GM21367 (cell line): ENCODE data around the gene MRPS23.

Experiments used
- ATAC-seq: cut with Tn5 transposase; IDR thresholded peaks from one replicate; pipeline ENCODE4 v1.9.1; 2021; ENCODE audit not compliant: unreplicated experiment

Gene MRPS23

DNA sequence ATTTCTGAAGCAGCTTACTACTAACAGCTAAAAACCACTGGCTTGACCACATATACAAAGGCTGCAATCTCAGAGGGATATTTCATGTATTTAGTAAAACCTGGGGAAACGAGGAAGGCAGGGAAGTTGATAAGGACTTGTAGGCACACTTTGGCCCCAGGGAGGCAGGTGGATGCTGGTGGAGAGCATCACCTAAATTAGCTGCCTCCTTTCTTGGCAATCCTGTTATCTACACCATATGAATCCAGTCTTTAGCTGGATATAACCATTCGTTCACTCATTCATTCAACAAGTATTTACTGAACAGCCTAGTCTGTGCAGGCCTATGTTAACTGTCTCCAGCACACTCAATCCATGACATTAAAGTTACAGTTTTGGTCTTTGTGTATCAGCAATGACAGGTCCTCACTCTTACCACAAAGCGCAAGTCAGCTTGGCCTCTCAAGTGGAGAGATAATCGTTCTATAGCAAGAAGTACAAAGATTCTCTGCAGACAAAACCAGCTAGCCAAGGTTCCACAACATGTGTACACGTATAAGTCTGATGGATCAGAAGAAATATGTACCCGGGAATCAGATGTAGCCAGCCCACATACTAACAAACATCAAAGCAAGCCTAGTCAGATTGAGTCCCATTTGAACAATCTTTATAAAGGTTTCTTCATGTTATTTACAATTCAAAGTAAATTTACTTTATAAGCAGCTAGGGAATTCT lies 10.8 kb downstream of the MRPS23 start:
- no peak for ATAC-seq

GRCh38 chr17:57838453-57838852 lies 11.4 kb downstream of the MRPS23 start:
- ATAC-seq: no peak

DNA sequence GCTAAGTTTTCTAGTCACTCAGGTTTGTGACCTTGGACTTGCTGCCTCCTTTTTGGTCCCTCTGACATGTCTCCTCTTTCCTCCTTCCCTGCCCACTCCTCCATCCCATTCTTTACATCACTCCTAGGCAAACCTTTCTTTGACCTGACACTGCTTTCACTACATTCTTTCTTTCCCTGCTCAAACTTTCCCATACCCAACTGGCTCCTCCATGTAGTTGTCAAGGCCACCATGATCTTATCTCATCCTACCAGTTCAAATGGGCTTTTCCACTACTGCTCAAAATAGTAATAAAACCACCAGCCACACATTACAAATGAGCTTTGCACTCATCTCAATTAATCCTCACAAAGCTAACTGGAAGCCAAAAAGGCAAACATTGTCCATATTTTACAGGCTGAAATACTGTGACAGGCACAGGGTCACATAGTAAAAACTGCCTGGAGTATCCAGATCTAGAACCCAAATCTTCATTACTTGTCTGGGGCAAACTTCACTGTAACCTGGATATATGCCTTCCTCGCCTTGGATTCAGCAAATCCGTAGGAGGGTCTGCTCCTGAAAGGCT lies 14.4 kb downstream of the MRPS23 start:
- no peak for ATAC-seq

- no peak for ATAC-seq
Observed at GRCh38 chr17:57834146-57834741, 15.6 kb downstream of the MRPS23 start.

DNA sequence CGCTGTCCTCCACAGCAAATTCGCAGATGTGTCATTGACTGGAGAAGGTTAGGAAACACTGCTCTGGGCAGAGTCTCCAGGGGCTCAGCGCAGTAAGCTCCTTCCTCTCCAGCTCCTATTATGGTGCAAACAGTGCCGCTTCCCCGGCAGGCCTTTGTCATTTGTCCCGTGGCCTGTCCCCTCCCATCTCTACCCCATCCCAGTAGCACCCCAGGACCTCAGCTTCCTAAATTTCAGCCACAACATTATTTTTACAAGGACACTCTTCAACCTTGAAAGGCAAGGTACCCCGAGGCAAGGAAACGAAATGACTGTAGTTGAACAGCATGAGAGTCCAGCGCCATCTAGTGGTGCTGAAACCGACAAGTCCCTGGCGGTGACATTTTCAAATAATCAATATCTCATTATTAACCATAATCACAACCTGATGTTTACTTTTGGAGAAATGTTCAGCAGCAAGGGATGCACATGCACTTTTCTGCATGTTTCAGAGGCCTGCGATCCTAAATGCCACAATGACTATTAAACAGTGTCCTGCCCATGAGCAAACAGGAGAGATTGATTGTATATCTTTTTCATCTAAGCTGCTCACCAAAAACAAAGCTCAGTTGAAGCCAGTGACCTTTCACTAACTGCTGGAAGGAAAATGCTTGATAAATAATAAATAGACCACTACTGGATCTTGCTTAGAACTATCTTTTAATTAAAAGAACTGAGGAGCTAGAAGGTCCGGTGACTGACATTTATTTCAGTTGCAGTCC lies 16.5 kb downstream of the MRPS23 start:
- ATAC-seq: no peak

DNA sequence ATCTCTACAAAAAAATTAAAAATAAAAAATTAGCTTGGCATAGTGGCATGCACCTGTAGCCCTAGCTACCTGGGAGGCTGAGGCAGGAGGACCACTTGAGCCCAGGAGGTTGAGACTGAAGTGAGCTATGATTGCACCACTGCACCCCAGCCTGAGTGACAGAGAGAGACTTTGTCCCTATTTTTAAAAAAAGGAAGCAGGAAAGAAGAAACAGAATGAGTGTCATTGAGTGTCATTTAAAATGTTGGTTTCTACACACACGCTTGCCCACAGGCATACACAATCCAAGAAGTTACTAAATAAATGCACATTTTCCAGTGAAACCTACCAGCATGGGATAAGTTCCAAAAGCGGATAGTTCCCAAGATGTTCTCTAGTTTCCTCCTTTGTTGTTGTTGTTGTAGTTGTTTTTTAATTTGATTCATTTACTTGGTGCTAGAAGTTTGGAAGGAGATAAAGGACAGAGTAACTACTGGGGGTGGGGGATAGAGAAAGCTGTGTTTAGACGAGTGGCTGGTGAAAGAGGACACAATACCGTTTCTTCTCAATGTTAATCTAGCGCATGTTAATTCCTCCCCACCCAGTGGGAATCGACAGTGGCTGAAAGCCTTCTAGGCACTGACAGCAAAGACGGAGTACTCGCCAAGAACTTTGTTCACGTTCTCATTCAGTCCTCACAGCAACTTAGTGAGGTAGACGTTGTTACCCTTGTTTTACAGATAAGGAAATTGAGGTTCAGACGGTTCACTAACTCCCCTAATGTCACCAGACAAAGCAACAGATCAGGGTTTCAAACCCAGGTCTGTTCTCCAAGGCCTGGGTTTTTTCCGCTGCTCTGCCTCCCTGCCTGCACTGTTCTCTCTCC lies 17.3 kb downstream of the MRPS23 start:
- ATAC-seq: no peak

DNA sequence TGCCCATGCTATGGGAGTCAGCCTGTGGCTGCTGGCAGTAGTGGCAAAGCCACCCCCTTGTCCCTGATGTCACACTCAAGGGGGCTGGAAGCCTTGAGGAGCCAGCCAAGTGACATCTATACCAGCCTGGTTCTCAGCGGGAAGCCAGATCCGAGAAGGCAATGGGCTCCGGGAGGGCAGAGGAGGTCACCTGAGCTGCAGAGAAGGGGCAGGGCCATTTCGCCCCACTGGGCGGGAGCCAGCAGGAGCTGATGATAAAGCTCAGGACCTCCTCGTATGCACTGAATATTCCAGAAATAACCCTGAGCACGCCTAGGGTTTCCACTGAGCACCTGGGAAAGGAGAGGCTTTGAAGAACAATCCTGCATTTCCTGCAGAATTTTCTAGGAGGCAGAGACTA lies 19.0 kb downstream of the MRPS23 start:
- no peak for ATAC-seq

DNA sequence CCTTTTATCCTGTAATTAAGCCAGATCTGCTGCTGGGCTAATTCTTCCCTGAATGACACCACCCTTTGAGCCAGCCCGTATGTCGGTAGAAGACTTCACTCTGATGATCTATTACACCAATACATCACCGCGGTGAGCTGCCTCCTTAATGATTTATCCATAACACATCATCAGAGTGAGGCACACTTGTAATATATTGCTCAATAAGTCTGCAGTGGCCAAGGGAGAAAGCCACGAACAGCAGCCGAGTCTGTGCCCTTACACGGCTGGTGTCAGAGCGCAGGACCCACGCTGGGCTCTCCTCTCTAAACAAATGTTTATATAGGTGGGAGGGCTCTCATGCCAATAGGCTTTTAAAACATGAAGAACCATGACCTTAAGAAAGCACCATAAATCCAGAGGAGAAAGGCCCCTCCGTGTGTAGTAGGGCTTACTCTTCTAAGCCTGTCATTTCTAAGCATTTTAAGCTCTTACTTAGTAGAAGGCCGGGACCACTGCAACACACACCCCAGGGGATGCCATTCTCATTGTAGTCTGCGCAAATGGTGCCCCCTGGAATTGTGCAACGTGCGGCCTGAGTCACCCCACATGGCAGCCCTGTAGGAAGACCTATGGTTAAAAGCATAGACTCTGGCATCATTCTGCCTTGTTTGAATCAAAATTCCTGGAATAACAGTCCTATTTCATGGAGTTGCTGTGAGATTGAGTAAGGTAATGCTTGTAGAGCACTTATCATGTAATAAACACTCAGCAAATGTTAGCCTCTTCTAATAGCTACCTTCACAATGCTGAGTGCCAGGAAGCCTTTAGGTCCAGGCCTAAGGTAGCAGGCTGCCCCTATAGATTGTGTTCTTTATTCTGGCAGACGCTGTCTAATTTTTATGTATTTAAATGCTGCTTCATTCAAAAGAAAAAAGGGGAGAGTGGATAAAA lies 26.1 kb downstream of the MRPS23 start:
- ATAC-seq: no peak

DNA sequence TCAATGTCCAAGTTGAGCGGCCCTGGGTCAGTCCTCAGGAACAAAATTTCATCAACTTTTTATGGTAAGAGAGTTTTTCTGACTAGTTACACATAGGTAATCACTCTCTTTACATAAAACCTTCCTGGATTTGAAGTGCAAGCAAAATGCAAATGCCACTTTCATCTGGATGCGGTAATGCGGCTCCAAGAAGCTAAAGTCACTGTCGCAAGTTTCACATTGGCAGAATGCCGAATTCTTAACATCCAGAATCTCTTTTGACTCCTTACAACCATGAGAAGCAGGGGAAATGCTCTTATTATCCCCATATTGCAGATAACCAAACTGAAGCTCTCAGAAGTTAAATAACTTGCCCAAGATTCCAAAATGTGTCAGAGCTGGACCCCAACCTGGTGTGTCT lies 30.0 kb downstream of the MRPS23 start:
- no peak for ATAC-seq

DNA sequence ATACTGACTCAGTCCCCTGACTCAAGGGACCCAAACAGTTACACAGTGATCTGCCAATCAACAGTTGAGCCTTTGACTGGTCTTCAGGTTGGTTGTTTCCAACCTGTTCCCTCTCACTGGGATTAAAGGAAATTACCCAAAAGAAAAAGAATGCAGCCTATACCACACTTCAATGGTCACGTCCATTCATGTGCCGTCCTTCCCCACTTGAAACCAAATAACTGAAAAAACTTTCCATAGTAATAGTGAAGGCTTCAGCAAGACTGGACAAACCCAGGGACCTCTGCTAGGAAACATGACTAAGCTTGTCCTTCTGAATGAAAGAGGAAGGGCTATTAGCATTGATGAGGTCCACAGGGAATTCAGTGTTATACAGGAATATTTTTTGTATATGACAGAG lies 30.6 kb downstream of the MRPS23 start:
- ATAC-seq: no peak

GRCh38 chr17:57818066-57818465 lies 31.8 kb downstream of the MRPS23 start:
- ATAC-seq: no peak

- no peak for ATAC-seq
Observed at GRCh38 chr17:57817299-57817698, 32.5 kb downstream of the MRPS23 start.

DNA sequence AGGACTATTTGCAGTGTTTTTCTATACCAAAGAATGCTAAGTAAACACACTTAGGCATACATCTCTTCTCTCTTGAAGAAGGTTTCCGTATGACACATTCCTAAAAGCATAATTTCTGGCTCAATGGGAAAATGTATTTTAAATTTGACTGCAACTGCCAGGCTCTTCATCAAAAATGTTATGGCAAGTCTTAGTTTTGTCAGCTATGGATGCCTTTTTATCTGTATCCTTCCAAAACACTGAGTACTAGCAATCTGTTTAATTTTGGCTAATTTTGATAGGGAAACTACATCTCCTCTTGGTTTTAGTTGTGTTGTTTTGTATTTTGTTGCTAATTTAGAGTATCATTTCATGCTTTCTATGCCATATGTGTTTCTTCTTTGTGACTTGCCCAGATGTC lies 35.4 kb downstream of the MRPS23 start:
- ATAC-seq: no peak

DNA sequence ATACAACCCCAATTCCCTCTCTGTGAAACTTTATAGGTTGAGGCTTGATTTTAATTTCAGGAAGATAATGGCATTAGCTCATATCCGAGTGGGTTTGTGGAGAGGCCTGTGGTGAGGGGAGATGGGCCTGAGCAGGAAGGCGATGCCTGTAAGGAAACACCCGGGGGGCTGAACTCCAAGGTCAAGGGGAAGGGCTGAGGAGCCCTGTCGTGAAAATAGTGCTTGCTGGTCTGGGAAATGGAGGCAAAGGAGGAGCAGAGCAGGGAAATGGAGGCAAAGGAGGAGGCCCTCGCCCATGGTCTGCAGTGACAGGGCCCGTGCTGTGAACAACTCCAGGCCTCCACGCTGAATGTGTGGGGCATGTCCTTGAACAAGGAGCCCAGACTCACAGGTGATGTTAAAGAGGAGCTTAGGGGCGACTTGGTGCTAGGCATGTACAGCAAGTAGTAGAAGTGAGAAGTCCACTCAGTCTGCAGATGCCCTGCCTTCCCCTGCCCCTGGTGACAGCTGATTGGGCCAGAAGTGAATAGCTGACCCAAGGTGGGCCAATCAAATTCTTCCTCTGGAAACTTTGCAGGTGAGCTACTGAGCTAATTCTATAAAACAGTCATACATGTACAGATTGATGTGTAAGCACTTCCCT lies 38.1 kb downstream of the MRPS23 start:
- no peak for ATAC-seq

DNA sequence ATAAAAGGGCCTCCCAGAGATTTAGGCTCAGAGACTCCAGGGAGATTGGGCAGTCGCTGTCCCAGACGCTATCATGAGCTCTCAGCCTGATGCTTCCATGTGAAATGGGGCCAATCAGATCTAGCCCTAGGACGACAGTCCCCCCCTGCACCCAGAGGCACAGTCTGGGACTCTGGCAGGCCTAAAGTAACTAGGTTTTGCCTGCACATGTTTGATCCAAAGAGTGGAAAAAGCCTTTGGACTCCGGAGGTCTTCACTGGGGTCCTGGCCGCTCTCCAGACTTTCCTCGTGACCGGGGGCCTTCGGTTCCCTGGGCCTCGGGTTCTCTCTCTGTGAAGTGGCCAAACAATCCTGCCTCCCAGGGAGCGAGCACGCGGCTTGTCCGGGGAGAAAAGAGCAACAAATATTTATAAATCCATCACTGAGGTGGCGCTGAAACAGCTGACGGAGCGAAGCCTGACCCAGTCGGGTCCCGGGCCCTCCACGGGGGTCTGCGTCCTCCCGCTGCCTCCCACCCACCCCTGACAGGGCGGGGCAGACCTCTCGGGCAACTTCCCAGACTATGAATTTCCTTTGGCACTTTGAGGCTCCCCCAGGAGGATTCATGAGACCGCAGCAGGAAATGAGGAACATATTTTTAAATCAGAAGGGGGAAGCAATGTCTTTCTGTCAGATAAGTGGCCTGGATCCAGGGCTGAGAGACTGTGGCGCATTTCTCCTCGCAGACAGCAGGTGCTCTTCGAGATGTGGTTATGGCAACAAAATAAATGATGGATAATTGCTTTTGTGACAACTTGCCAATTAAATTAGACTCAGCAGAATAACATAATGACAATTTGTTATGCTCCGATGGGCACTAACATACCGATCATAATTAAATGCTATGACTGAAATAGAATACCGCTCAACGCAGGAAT lies 38.9 kb downstream of the MRPS23 start:
- no peak for ATAC-seq

GRCh38 chr17:57809879-57810278 lies 40.0 kb downstream of the MRPS23 start:
- ATAC-seq: no peak

GRCh38 chr17:57808882-57809281 lies 41.0 kb downstream of the MRPS23 start:
- no peak for ATAC-seq

- ATAC-seq: no peak
Observed at GRCh38 chr17:57806167-57806830, 43.5 kb downstream of the MRPS23 start.
